ENCODE results near the gene LAMA3. TPM values are rescaled to one million over a fixed set of nuclear protein-coding genes. Genes with fewer than 3 reads are reported as not detected.
A peak's percentile ranks its signal among the peaks of the same experiment; 100 is the strongest.

LAMA3 gene
- total RNA-seq, 1 experiment from 2014 or later = 26.7 TPM

DNA sequence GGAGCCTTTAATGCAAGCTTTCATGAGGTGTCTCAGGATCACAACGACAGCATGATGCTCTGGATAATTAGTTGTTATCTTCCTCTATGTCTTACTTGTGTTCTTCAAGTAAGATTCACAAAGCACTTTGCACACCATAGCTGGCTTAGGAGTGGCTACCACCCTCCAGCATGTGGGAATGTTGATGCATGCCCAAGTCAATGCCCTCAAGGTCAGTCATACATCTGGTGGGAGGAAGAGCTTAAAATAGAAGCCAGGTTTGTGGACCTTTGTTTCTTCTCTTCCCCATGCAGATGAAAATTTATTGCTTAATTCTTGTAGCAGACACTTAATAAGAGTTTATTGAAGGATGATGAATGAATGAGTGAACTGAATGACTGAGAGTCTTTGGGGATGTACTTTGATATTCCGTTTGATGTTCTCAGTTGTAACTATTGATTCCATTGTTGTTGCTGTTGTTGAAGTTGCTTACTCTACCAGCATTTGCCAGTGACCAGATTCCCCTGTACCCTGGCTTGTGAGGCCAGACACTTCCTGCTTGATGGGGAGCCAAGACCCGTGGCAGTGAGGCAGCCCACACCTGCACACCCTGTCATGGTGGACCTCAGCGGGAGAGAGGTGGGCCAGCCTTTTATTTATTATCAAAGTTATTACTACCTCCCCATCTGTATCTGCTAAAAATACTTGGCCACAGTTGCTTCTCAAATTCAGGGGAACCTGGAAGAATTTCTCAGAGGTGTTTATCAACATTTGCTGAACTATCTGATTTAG lies 137.8 kb downstream of the LAMA3 start:
- in situ Hi-C loops (cut with HindIII; ENCODE audit: low pct_unique_long_range_greater_than_20kb, low sequenced_read_pairs) = no loop called here
- DNase-seq (ENCODE audit: low read depth) = no peak

DNA sequence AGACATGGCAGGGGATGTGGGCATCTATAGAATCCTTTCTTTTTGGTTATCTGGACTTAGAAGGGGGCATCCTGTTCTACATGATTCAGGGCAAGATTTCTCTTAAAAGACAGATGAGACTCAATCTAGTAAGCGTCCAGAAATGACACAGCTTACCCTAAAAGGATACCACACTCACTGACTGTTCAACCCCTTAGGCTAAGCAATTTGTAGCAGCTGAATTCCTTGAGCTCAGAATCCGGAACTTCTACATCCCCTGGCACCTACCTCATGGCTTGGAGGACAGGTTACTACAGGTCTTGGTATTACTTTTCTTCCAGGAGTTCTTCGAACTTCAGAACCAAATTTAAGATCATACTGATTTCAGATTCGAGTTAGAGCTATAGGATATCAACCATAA lies 138.4 kb downstream of the LAMA3 start:
- DNase-seq (ENCODE audit: low read depth) = peak; percentile 59
- in situ Hi-C loops (cut with HindIII; ENCODE audit: low pct_unique_long_range_greater_than_20kb, low sequenced_read_pairs) = no loop called here

- peak; percentile 65 for DNase-seq (ENCODE audit: low read depth)
- in situ Hi-C loops (cut with HindIII; ENCODE audit: low pct_unique_long_range_greater_than_20kb, low sequenced_read_pairs) = no loop called here
Observed at GRCh38 chr18:23828426-23828825, 139.2 kb downstream of the LAMA3 start.

GRCh38 chr18:23832911-23833310 lies 143.7 kb downstream of the LAMA3 start:
- in situ Hi-C loops (cut with HindIII; ENCODE audit: low pct_unique_long_range_greater_than_20kb, low sequenced_read_pairs) = no loop called here

GRCh38 chr18:23833714-23834113 lies 144.5 kb downstream of the LAMA3 start:
- in situ Hi-C loops (cut with HindIII; ENCODE audit: low pct_unique_long_range_greater_than_20kb, low sequenced_read_pairs) = no loop called here
- DNase-seq (ENCODE audit: low read depth) = no peak

More at GRCh38 chr18:23832911-23833310, 143.7 kb downstream of the LAMA3 start:
- DNase-seq (ENCODE audit: low read depth) = no peak

- in situ Hi-C loops (cut with HindIII; ENCODE audit: low pct_unique_long_range_greater_than_20kb, low sequenced_read_pairs) = no loop called here
- no peak for DNase-seq (ENCODE audit: low read depth)
Observed at GRCh38 chr18:23835091-23835490, 145.8 kb downstream of the LAMA3 start.

DNA sequence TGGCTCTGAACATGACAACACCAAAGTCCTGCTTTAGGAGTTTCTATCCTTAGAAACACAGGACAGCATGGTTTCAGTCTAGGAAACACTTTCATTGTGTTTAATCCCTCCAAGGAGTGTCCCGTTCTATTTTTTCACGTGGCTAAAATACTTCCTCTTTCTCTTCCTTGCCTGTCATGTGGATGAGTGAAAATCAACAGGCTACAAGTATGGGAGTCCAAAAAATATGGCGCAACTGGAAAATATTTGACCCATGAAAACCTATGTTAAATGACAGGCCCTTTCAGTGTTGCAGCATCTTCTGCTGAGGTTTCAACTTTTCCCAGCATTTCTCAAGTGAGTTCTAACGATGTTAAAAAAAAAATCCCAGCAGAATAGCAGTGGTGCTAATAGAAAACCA lies 146.3 kb downstream of the LAMA3 start:
- DNase-seq (ENCODE audit: low read depth) = no peak
- in situ Hi-C loops (cut with HindIII; ENCODE audit: low pct_unique_long_range_greater_than_20kb, low sequenced_read_pairs) = no loop called here

GRCh38 chr18:23837591-23837990 lies 148.3 kb downstream of the LAMA3 start:
- in situ Hi-C loops (cut with HindIII; ENCODE audit: low pct_unique_long_range_greater_than_20kb, low sequenced_read_pairs) = no loop called here
- no peak for DNase-seq (ENCODE audit: low read depth)

GRCh38 chr18:23838233-23838632 lies 149.0 kb downstream of the LAMA3 start:
- in situ Hi-C loops (cut with HindIII; ENCODE audit: low pct_unique_long_range_greater_than_20kb, low sequenced_read_pairs) = no loop called here
- DNase-seq (ENCODE audit: low read depth) = no peak

- in situ Hi-C loops (cut with HindIII; ENCODE audit: low pct_unique_long_range_greater_than_20kb, low sequenced_read_pairs) = no loop called here
- no peak for DNase-seq (ENCODE audit: low read depth)
Observed at GRCh38 chr18:23838801-23839366, 149.6 kb downstream of the LAMA3 start.

- in situ Hi-C loops (cut with HindIII; ENCODE audit: low pct_unique_long_range_greater_than_20kb, low sequenced_read_pairs) = no loop called here
- DNase-seq (ENCODE audit: low read depth) = no peak
Observed at GRCh38 chr18:23842305-23842704, 153.1 kb downstream of the LAMA3 start.

DNA sequence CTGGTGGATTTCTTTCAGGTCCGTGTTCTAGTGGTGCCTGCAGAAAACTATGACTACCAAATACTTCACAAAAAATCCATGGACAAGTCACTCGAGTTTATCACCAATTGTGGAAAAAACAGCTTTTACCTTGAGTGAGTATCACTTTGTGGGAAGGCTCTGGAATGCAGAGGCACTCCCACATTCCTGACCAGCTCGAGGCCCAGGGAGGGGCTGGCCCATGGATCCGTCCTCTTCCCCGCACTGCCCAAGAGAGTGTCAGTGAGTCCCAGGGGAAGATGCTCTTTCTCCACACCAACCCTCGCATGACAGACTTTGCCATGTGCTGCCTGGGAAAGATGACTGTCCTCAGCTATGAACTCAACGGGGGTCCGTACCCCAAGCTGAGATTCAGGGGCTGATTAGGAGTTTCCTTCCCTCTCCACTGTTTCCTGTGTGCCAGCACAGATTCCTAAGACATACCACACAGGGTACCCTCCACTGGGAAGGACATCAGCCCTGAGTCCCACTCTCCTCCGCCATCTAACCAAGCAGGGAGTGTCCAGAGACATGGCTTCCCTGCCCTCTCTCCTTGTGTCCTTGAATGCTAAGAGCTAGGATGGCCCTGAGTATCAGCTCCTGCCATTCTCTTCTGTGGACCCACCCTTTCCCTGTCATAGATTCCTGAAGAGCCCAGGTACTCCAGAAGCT lies 155.9 kb downstream of the LAMA3 start:
- DNase-seq (ENCODE audit: low read depth) = no peak
- in situ Hi-C loops (cut with HindIII; ENCODE audit: low pct_unique_long_range_greater_than_20kb, low sequenced_read_pairs) = no loop called here

DNA sequence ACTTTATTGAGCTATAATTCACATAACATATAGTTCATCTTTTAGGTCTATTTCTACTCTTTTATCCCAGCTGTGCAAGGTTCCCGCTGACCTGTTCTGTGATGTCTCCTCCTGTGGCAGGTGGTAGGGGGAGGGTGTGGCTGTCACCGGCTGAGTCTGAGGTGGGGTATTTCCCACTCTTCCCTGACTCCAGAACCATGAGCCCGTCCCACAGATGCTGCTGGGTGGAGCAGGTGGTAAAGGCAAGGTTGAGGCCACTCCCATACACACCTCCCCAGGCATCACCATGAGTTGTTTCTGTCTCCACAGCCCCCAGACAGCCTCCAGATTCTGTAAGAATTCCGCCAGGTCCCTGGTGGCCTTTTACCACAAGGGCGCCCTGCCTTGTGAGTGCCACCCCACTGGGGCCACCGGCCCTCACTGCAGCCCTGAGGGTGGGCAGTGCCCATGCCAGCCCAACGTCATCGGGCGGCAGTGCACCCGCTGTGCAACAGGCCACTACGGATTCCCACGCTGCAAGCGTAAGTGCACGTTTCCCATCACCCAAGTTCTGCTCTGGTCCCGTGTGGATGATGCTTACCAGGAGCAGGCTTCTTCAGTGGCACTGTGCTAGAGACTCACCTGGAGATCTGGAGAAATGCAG lies 156.9 kb downstream of the LAMA3 start:
- in situ Hi-C loops (cut with HindIII; ENCODE audit: low pct_unique_long_range_greater_than_20kb, low sequenced_read_pairs) = no loop called here

DNA sequence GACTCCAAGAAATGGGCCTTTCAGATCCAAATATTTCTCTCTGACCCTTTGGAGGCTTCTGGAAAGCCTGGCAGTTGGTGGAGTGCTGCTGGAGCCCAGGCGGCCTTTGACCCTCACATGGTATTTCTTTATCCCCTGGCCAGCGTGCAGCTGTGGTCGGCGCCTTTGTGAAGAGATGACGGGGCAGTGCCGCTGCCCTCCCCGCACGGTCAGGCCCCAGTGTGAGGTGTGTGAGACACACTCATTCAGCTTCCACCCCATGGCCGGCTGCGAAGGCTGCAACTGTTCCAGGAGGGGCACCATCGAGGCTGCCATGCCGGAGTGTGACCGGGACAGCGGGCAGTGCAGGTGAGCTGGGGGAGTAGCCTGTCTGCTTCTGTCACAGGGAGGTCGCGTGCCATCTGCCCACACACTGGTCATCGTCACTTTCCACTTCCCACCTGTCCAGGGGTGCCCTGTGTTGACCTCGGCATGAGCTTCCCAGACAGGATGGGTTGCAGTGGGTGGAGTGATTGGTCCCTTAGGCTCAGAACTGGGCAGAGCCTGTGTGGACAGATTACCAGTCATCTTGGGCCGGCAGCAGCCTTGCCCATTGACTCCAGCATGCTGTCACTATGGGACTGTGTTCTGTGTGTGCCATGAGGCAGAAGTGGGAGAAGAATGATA lies 158.2 kb downstream of the LAMA3 start:
- no peak for DNase-seq (ENCODE audit: low read depth)
- in situ Hi-C loops (cut with HindIII; ENCODE audit: low pct_unique_long_range_greater_than_20kb, low sequenced_read_pairs) = no loop called here

More for the DNA sequence above, 156.9 kb downstream of the LAMA3 start:
- no peak for DNase-seq (ENCODE audit: low read depth)

GRCh38 chr18:23849141-23849540 lies 159.9 kb downstream of the LAMA3 start:
- in situ Hi-C loops (cut with HindIII; ENCODE audit: low pct_unique_long_range_greater_than_20kb, low sequenced_read_pairs) = no loop called here
- no peak for DNase-seq (ENCODE audit: low read depth)

DNA sequence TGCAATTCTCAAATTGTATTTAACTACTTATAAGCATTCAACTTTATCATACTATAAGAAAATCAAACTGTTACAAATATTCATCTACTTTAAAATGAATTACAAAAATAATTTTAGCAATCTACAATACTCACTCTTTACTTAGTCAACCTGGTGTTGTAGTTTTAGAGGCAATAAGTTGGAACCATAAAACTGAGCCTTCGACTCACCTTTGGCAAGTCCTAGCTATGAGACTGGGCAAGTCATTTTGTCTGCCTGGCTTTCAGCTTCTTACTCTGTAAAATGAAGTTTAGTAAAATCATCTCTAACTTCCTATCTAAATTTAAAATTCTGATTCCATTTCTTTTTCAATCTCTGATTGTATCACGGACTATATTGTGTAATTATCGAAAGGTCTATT lies 161.0 kb downstream of the LAMA3 start:
- DNase-seq (ENCODE audit: low read depth) = no peak
- in situ Hi-C loops (cut with HindIII; ENCODE audit: low pct_unique_long_range_greater_than_20kb, low sequenced_read_pairs) = no loop called here

DNA sequence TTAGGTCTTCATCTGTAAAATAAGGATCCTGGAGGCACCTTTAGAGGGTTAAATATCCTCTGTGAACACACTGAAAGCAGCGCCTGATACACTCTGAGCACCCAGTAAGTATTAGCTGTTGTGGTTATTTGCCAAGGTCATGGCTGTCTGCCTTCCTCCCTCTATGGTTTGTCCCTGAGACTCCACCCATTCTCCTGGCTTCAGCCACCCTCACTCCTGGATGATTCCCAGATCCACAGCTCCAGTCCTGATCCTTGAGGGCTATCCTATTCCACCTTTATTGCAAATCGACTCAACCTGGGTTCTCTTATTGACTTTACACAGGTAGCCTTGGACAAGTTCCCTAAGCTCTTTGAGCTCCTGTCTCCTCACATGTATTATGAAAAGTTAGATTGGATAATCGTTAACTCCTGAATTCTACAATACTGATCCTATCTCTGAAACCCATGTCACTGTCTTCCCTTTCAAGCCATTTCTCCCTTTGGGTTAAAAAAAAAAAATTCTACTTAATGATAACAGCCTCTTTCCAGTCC lies 162.3 kb downstream of the LAMA3 start:
- DNase-seq (ENCODE audit: low read depth) = no peak
- in situ Hi-C loops (cut with HindIII; ENCODE audit: low pct_unique_long_range_greater_than_20kb, low sequenced_read_pairs) = no loop called here
